ENCODE results near the gene CBLN3. TPM values are rescaled to one million over a fixed set of nuclear protein-coding genes. Genes with fewer than 3 reads are reported as not detected.
A peak's percentile ranks its signal among the peaks of the same experiment; 100 is the strongest.

CBLN3 gene
- total RNA-seq, 2 donors from 2014 or later, result 2.4 to 11.1 TPM

DNA sequence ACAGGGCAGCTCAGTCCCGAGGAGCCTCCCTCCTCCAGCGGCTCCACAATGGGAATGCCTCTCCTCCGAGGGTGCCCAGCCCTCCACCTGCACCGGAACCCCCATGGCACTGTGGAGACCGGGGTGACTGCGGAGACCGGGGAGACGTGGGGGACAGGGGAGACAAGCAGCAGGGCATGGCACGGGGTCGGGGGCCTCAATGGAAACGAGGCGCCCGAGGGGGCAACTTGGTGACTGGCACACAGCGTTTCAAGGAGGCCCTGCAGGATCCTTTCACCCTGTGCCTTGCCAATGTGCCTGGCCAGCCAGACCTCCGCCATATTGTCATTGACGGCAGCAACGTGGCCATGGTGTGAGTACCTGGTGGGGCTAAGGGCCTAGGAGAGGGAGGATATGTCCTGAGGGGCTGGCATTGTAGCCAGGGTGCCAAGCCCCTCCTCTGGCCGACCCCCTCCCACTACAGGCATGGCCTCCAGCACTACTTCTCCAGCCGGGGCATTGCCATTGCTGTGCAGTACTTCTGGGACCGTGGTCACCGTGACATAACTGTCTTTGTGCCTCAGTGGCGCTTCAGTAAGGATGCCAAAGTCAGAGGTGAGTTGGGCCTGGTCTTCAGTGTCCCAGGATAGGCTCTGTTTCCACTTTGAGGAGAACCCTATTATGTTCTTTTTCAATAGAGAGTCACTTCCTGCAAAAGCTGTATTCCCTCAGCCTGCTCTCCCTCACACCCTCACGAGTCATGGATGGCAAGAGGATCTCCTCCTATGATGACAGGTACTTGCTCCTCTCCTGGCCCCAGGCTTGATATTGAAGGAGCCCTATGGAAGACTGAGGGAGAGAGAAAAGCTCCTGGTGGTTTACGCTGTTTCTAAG, 3.0 kb upstream of the CBLN3 start:
- Histone ChIP-seq H3K9me3 (no peaks in the 10 kb centered on the region), H3K27ac (peak overlapping the region; percentile 95 to 96), H3K27me3 (replicated peaks; ENCODE audit: insufficient read depth) (no peaks in the 10 kb centered on the region), H3K4me1 (replicated peaks) (peaks cover 20% of the 10 kb centered on the region), H3K4me3 (peak overlapping the region in 1 of 2 donors; percentile 68), H3K36me3 (peaks cover 2 to 6% of the 10 kb centered on the region in 2 donors)
- TF ChIP-seq POLR2A (IDR thresholded peaks at IDR 0.05), result no peak
- TF ChIP-seq, protein P1, sequence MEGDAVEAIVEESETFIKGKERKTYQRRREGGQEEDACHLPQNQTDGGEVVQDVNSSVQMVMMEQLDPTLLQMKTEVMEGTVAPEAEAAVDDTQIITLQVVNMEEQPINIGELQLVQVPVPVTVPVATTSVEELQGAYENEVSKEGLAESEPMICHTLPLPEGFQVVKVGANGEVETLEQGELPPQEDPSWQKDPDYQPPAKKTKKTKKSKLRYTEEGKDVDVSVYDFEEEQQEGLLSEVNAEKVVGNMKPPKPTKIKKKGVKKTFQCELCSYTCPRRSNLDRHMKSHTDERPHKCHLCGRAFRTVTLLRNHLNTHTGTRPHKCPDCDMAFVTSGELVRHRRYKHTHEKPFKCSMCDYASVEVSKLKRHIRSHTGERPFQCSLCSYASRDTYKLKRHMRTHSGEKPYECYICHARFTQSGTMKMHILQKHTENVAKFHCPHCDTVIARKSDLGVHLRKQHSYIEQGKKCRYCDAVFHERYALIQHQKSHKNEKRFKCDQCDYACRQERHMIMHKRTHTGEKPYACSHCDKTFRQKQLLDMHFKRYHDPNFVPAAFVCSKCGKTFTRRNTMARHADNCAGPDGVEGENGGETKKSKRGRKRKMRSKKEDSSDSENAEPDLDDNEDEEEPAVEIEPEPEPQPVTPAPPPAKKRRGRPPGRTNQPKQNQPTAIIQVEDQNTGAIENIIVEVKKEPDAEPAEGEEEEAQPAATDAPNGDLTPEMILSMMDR (IDR thresholded peaks at IDR 0.05), result no peak
- TF ChIP-seq POLR2AphosphoS5 (IDR thresholded peaks at IDR 0.05), result no peak
- 73% methylated on average over 24 of the region's 24 CpGs for WGBS
- intact Hi-C loops (cut with DNase I), result no loop called here
- no peak for DNase-seq (ENCODE audit: low spot score)

DNA sequence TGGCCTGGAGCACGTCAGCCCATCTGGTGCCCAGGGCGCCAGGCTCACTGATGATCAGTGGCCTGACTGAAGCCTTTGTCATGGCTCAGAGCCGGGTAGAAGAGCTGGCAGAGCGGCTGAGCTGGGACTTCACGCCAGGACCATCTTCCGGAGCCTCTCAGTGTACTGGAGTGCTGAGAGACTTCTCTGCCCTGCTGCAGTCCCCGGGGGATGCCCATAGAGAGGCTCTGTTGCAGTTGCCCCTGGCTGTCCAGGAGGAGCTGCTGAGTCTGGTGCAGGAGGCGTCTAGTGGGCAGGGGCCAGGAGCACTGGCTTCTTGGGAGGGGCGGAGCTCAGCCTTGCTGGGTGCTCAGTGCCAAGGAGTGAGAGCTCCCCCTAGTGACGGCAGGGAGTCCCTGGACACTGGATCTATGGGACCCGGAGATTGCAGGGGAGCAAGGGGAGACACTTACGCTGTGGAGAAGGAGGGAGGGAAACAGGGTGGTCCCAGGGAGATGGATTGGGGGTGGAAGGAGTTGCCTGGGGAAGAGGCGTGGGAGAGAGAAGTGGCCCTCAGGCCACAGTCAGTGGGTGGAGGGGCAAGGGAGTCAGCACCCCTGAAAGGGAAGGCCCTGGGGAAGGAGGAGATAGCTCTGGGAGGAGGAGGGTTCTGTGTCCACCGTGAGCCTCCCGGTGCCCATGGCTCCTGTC, 2.2 kb upstream of the CBLN3 start:
- no peaks in the 10 kb centered on the region for H3K9me3 ChIP-seq
- no peaks in the 10 kb centered on the region for H3K27me3 ChIP-seq (replicated peaks; ENCODE audit: insufficient read depth)
- H3K4me1 ChIP-seq (replicated peaks), result peaks cover 20% of the 10 kb centered on the region
- WGBS, result 35% methylated on average over 15 of the region's 15 CpGs
- H3K4me3 ChIP-seq, result peak overlapping the region in 1 of 2 donors; percentile 68
- H3K27ac ChIP-seq, result peak overlapping the region; percentile 95 to 96
- H3K36me3 ChIP-seq, result no peaks in the 10 kb centered on the region
- DNase-seq (ENCODE audit: low spot score), result peak; percentile 83
- TF ChIP-seq POLR2A (IDR thresholded peaks at IDR 0.05) (no peak), POLR2AphosphoS5 (IDR thresholded peaks at IDR 0.05) (peak; percentile 73)
- TF ChIP-seq, protein P1 (IDR thresholded peaks at IDR 0.05), result peak; percentile 84 to 96 (median 90)
- intact Hi-C loops (cut with DNase I), result loop anchor here (1.0 kb wide), 1 partner anchor 66 kb away; no protein-coding TSS in a partner anchor

DNA sequence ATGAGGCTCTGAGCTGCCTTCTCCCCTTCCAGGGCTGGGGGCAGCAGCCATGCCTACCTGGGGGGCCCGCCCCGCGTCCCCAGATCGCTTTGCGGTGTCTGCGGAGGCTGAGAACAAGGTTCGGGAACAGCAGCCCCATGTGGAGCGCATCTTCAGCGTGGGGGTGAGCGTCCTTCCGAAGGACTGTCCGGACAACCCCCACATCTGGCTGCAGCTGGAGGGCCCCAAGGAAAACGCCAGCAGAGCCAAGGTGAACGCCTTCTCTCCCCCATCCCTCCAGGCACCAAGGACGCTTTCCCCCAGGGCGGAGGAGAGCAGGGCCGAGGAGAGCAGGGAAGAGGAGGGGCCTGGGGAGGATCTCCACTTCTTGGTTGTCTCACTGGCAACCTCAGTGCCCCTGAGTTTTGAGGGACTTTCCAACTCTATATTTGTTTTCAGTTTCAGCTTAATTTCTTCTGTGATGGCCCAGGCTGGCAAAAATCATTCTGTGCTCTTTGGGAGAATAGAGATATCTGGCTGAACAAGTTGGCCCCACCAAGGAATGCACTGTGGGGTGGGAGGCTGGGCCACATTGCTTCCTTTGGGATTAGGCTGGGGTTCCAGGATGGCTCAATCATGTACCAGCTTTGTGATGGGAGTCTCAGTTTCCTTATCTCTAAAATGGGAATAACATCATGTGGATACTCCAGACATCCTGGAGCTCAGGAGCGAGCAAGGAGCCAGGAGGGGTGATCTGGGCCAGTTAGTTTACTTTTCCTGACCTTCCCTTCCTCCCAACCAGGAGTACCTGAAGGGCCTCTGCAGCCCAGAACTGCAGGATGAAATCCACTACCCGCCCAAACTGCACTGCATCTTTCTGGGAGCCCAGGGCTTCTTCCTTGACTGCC, 1.5 kb upstream of the CBLN3 start:
- 12% methylated on average over 16 of the region's 19 CpGs for WGBS
- Histone ChIP-seq H3K27me3 (replicated peaks; ENCODE audit: insufficient read depth) (no peaks in the 10 kb centered on the region), H3K36me3 (no peaks in the 10 kb centered on the region), H3K4me3 (peak overlapping the region; percentile 49 to 68), H3K9me3 (no peaks in the 10 kb centered on the region), H3K27ac (peak overlapping the region; percentile 95 to 96), H3K4me1 (replicated peaks) (peaks cover 20% of the 10 kb centered on the region)
- intact Hi-C loops (cut with DNase I), result loop anchor here (1.0 kb wide), 1 partner anchor 66 kb away; no protein-coding TSS in a partner anchor
- DNase-seq (ENCODE audit: low spot score), result no peak
- TF ChIP-seq, protein P1 (IDR thresholded peaks at IDR 0.05), result no peak
- TF ChIP-seq POLR2A (IDR thresholded peaks at IDR 0.05) (no peak), POLR2AphosphoS5 (IDR thresholded peaks at IDR 0.05) (no peak)

DNA sequence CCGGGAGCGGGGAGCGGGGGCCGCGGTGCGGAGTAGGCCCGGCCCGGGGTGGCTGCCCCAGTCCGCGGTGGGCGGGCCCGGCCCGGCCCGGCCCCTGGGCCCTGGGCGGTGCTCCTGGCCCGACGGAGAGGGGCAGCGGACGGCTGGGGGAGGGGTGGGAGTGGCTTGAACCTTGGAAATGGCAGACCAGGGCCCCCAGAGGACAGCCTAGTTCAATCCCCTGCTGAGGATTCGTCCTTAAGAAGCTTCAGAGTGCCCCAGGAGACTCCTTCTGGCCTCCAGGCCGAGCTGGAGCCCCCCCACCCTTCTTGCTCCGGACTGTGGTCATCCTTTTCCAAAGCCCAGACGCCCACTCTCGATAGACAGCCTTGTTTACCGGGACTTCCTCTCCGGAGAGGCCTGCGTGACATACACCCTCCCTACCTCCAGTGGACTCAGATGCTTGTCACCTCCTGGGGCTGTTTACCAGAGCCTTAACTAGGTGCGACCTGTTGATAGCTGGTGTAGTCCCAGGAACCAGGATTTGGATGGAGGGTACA, 744 bp upstream of the CBLN3 start:
- Histone ChIP-seq H3K27me3 (replicated peaks; ENCODE audit: insufficient read depth) (no peaks in the 10 kb centered on the region), H3K9me3 (no peaks in the 10 kb centered on the region), H3K4me1 (replicated peaks) (peaks cover 18% of the 10 kb centered on the region), H3K27ac (peak overlapping the region; percentile 95 to 96), H3K36me3 (no peaks in the 10 kb centered on the region), H3K4me3 (peak overlapping the region; percentile 49 to 68)
- under 1% methylated on average over 23 of the region's 28 CpGs for WGBS
- peak; percentile 44 for DNase-seq (ENCODE audit: low spot score)
- intact Hi-C loops (cut with DNase I), result no loop called here
- no peak for TF ChIP-seq POLR2A (IDR thresholded peaks at IDR 0.05)
- no peak for TF ChIP-seq POLR2AphosphoS5 (IDR thresholded peaks at IDR 0.05)
- TF ChIP-seq, protein P1 (IDR thresholded peaks at IDR 0.05), result no peak
